Activated T-cell treated with anti-CD3 and anti-CD28 coated beads, Interleukin-2, amount 50 U/mL, for 72 hours (primary cell): ENCODE results near the gene GPBAR1. TPM values are rescaled to one million over a fixed set of nuclear protein-coding genes. Genes with fewer than 3 reads are reported as not detected.
A peak's percentile ranks its signal among the peaks of the same experiment; 100 is the strongest.
"Not testable (repeated sequence)": the region's sequence is repeated elsewhere in the genome, so short reads cannot be mapped to it uniquely, and the experiment has no call there.

Source experiments
- ATAC-seq, 2 donors: fragments of 150-1000 bp; cut with Tn5 transposase; replicated peaks in 1 of 2; 2 replicates each; pipeline ENCODE4 v1.10.0; 2021; ENCODE audit warnings: moderate library complexity in 2 of 2, mild to moderate bottlenecking in 1 of 2
- DNase-seq, 2 donors: peaks; one replicate each; pipeline ENCODE4 v3.0.0; 2021 to 2022; ENCODE audit warnings: mixed read lengths in 1 of 2
- H3K27ac Mint-ChIP-seq: one replicate; pipeline ENCODE4 v1.8.0; 2022; ENCODE audit warnings: mild to moderate bottlenecking, moderate library complexity, mixed read lengths
- H3K27me3 Mint-ChIP-seq: one replicate; pipeline ENCODE4 v1.8.0; 2022; ENCODE audit warnings: low read depth, mixed read lengths
- H3K36me3 Mint-ChIP-seq, 2 donors: one replicate each; pipeline ENCODE4 v1.8.0; 2022; ENCODE audit warnings: mixed read lengths in 2 of 2, mild to moderate bottlenecking in 1 of 2; ENCODE audit not compliant: insufficient read depth in 2 of 2
- H3K4me1 Mint-ChIP-seq: one replicate; pipeline ENCODE4 v1.8.0; 2022; ENCODE audit warnings: low read depth, mixed read lengths
- H3K4me3 Mint-ChIP-seq, 2 donors: one replicate each; pipeline ENCODE4 v1.8.0; 2022; ENCODE audit warnings: mild to moderate bottlenecking in 2 of 2, mixed read lengths in 2 of 2, moderate library complexity in 2 of 2
- H3K9me3 Mint-ChIP-seq, 2 donors: one replicate each; pipeline ENCODE4 v1.8.0; 2022; ENCODE audit warnings: mixed read lengths in 2 of 2
- total RNA-seq, 2 donors: library from RNA; stranded (reverse); gene quantifications; one replicate each; pipeline ENCODE4 v1.2.3, GENCODE V29; 2022

The GPBAR1 gene
- total RNA-seq, 2 donors from 2014 or later = 0.76 to 1.4 TPM

GRCh38 chr2:218264773-218265561 is 4.2 kb downstream of the GPBAR1 start:
- no peak overlapping the region for H3K4me3 Mint-ChIP-seq
- no peaks in the 10 kb centered on the region for H3K9me3 Mint-ChIP-seq
- peaks cover 26% of the 10 kb centered on the region for H3K4me1 Mint-ChIP-seq
- H3K36me3 Mint-ChIP-seq = peaks cover 0 to 13% of the 10 kb centered on the region in 2 donors
- no peak for DNase-seq
- H3K27ac Mint-ChIP-seq = no peak overlapping the region
- no peaks in the 10 kb centered on the region for H3K27me3 Mint-ChIP-seq
- no peak for ATAC-seq

DNA sequence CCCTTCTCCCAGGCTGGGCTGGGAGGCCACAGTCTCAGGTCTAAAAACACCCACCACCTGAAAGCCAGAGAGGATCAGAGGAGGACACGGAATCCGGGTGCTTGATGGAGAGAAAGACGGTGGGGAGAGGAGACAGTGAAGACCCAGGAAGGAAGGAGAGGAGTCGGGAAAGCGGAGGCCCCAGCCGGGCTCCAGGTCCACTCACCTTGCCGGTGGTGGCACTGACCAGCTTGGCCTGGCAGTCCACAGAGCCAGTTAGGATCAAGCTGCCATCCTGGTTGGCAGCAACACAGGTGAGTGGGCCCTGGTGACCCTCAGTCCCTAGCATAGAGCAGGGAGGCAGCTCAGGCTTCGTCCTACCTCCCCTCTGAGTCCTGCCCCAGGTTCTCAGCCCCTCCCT is 4.8 kb downstream of the GPBAR1 start:
- Mint-ChIP-seq H3K27ac (no peak overlapping the region), H3K4me3 (no peak overlapping the region), H3K4me1 (peaks cover 26% of the 10 kb centered on the region), H3K36me3 (peaks cover 0 to 13% of the 10 kb centered on the region in 2 donors), H3K27me3 (no peaks in the 10 kb centered on the region), H3K9me3 (no peaks in the 10 kb centered on the region)
- DNase-seq (no peak), ATAC-seq (no peak)

DNA sequence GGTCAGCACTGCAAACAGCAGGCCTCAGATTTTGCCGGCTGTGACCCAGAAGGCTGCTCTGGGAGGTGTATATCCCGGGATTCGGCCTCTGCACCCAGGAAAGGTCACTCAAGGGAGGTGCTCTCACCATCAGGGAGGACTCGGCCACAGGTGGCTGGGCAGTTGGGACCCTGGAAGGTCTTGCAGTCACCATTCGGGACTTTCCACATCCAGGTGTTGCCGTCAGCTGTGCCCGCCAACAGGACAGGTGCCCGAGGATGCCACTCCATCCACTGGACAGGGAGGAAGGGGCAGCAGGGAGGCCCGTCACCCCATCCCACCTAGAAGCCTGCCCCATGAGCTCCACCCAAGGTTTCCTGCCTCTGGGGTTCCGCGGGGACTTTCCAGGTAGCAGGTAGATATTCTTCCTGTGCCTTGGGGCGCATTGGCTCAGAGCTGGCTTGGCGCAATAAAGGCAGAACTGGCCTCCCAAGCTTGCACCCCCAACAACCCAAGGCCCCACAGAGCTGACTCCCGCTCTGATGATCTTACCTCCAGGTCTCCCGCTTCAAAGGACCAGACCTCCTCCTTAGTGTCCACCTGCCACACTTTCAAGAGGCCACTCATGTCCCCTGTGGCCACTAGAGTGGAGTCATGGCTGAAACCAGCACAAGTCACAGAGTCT is 5.6 kb downstream of the GPBAR1 start:
- DNase-seq (no peak), ATAC-seq (no peak)
- Mint-ChIP-seq H3K4me1 (peaks cover 33% of the 10 kb centered on the region), H3K36me3 (peaks cover 0 to 13% of the 10 kb centered on the region in 2 donors), H3K4me3 (no peak overlapping the region), H3K27ac (no peak overlapping the region), H3K9me3 (no peaks in the 10 kb centered on the region), H3K27me3 (no peaks in the 10 kb centered on the region)

GRCh38 chr2:218267259-218267658 is 6.4 kb downstream of the GPBAR1 start:
- no peaks in the 10 kb centered on the region for H3K9me3 Mint-ChIP-seq
- H3K36me3 Mint-ChIP-seq = peaks cover 0 to 13% of the 10 kb centered on the region in 2 donors
- DNase-seq (no peak), ATAC-seq (no peak)
- H3K27ac Mint-ChIP-seq = peak overlapping the region; percentile 43
- H3K4me1 Mint-ChIP-seq = peaks cover 41% of the 10 kb centered on the region
- no peaks in the 10 kb centered on the region for H3K27me3 Mint-ChIP-seq
- peak overlapping the region in 1 of 2 donors; percentile 16 for H3K4me3 Mint-ChIP-seq

DNA sequence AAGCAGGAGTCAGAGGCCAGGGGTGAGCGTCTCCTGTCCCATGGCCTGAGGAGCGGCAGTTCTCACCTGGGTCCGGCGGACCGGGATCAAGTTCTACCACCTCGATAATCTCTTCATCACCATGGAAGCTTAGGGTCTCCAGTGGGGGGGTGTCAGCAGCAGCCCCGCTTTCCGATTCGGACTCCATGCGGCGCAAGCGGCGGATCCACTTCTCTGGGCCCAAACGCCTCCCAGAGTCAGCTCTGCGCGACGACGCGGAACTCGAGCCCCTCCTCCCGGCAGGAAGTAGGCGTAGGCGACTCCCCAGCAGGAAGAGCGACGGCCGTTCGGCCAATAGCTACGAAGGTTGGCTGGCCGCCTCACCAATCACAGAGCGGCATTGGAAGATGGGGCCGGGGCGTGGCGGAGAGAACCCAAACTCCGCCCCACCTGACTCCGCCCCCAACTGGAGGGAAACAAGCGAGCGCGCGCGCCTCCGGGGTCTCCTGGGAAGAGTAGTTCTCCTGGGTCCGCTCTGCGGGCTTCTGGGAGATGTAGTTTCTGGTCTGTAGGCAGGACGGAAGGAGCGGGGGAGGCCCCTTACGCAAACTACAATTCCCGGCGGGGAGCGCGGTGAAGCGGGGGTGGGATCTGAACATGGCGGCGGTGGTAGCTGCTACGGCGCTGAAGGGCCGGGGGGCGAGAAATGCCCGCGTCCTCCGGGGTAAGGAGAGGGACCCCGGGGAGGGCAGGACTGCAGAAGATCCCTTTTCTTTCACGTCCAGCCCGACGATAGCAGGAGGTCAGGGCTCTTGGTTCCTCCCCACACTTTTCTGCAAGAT is 9.3 kb downstream of the GPBAR1 start, which contains the start of the genes AAMP and PNKD:
Gene AAMP, minus strand, starts transcription at position 238 of the 821 bp plus-strand sequence. Its CDS starts 51 bp downstream, at position 187.
Gene PNKD, plus strand, starts transcription at position 620 of the 821 bp plus-strand sequence. Its CDS starts 17 bp downstream, at position 637.
- Mint-ChIP-seq H3K36me3 (peaks cover 3 to 17% of the 10 kb centered on the region in 2 donors), H3K27me3 (no peaks in the 10 kb centered on the region), H3K4me1 (peaks cover 38% of the 10 kb centered on the region), H3K4me3 (peak within 1 kb of the TSS; percentile 85 to 98), H3K9me3 (no peaks in the 10 kb centered on the region), H3K27ac (peak within 1 kb of the TSS; percentile 78)
- ATAC-seq = peak; percentile 92
- peak; percentile 100 for DNase-seq

GRCh38 chr2:218270721-218271486 is 10.1 kb downstream of the GPBAR1 start:
- Mint-ChIP-seq H3K4me1 (peaks cover 38% of the 10 kb centered on the region), H3K27me3 (no peaks in the 10 kb centered on the region), H3K4me3 (peak overlapping the region; percentile 85 to 98), H3K9me3 (no peaks in the 10 kb centered on the region), H3K27ac (peak overlapping the region; percentile 1), H3K36me3 (peaks cover 3 to 13% of the 10 kb centered on the region in 2 donors)
- no peak for DNase-seq
- no peak for ATAC-seq

- Mint-ChIP-seq H3K9me3 (no peaks in the 10 kb centered on the region), H3K4me3 (peak overlapping the region; percentile 85 to 98), H3K36me3 (peaks cover 3 to 11% of the 10 kb centered on the region in 2 donors), H3K27me3 (no peaks in the 10 kb centered on the region), H3K27ac (peak overlapping the region; percentile 25), H3K4me1 (peaks cover 38% of the 10 kb centered on the region)
- no peak for DNase-seq
- ATAC-seq = no peak
Observed at GRCh38 chr2:218271487-218271797, 10.6 kb downstream of the GPBAR1 start.

GRCh38 chr2:218271865-218272530 is 11.2 kb downstream of the GPBAR1 start:
- Mint-ChIP-seq H3K36me3 (peaks cover 3 to 15% of the 10 kb centered on the region in 2 donors), H3K4me1 (peaks cover 37% of the 10 kb centered on the region), H3K27ac (peak overlapping the region; percentile 25), H3K27me3 (no peaks in the 10 kb centered on the region), H3K9me3 (no peaks in the 10 kb centered on the region), H3K4me3 (peak overlapping the region; percentile 85 to 98)
- DNase-seq (no peak), ATAC-seq (no peak)

GRCh38 chr2:218272531-218273212 is 11.9 kb downstream of the GPBAR1 start:
- Mint-ChIP-seq H3K27ac (no peak overlapping the region), H3K4me1 (peaks cover 30% of the 10 kb centered on the region), H3K4me3 (peak overlapping the region in 1 of 2 donors; percentile 22), H3K36me3 (peaks cover 3 to 16% of the 10 kb centered on the region in 2 donors), H3K27me3 (no peaks in the 10 kb centered on the region), H3K9me3 (no peaks in the 10 kb centered on the region)
- peak; percentile 78 to 79 for DNase-seq
- peak in 1 of 2 donors; percentile 16 for ATAC-seq

DNA sequence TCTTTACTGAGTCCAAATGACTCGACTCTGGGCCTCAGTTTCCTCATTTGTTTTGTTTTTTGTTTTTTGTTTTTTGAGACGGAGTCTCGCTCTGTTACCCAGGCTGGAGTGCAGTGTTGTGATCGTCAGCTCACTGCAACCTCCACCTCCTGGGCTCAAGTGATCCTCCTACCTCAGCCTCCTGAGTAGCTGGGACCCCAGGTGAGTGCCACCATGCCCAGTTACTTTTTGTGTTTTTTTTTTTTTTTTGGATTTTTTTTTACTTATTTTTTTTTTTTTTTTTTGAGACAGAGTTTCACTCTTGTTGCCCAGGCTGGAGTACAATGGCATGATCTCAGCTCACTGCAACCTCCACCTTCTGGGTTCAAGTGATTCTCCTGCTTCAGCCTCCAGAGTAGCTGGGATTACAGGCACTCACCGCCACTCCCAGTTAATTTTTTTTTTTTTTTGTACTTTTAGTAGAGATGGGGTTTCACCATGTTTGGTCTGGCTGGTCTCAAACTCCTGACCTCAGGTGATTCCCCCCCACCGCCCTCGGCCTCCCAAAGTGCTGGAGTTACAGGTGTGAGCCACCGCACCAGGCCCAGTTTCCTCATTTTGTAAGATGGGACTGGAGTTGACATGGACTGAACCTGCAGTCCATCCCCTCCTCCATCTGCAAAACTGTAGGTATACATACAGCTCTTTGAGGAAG is 12.5 kb downstream of the GPBAR1 start:
- not testable (repeated sequence) for H3K4me3 Mint-ChIP-seq, DNase-seq, H3K9me3 Mint-ChIP-seq, H3K27ac Mint-ChIP-seq, ATAC-seq, H3K27me3 Mint-ChIP-seq
- peaks cover 29% of the 10 kb centered on the region for H3K4me1 Mint-ChIP-seq
- H3K36me3 Mint-ChIP-seq = peaks cover 3 to 15% of the 10 kb centered on the region in 2 donors

DNA sequence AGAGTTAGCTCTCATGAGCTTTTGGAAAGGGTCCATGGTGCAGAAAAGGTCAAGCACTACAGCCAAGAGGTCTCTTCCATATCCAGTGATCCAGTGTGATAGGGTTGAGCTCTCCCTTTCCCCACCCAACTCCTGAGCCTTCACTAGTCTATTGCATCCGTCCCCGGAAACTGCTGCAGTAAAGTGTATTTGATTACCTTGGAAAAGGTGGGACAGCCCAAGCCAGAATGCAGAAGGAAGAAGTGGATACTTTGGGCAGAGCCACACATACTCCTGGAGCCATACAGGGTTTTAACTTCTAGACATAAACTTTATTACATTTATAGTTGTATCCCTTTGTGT is 13.1 kb downstream of the GPBAR1 start:
- H3K27me3 Mint-ChIP-seq = no peaks in the 10 kb centered on the region
- H3K9me3 Mint-ChIP-seq = no peaks in the 10 kb centered on the region
- ATAC-seq (no peak), DNase-seq (no peak)
- H3K4me1 Mint-ChIP-seq = peaks cover 26% of the 10 kb centered on the region
- peaks cover 3 to 15% of the 10 kb centered on the region in 2 donors for H3K36me3 Mint-ChIP-seq
- H3K4me3 Mint-ChIP-seq = no peak overlapping the region
- no peak overlapping the region for H3K27ac Mint-ChIP-seq
